ENCODE measurements around the gene APBA2. TPM values are rescaled to one million over a fixed set of nuclear protein-coding genes. Genes with fewer than 3 reads are reported as not detected.

APBA2 gene
- total RNA-seq, 6 donors from 2014 or later, result 3.2 to 7.9 (median 6.0) TPM

DNA sequence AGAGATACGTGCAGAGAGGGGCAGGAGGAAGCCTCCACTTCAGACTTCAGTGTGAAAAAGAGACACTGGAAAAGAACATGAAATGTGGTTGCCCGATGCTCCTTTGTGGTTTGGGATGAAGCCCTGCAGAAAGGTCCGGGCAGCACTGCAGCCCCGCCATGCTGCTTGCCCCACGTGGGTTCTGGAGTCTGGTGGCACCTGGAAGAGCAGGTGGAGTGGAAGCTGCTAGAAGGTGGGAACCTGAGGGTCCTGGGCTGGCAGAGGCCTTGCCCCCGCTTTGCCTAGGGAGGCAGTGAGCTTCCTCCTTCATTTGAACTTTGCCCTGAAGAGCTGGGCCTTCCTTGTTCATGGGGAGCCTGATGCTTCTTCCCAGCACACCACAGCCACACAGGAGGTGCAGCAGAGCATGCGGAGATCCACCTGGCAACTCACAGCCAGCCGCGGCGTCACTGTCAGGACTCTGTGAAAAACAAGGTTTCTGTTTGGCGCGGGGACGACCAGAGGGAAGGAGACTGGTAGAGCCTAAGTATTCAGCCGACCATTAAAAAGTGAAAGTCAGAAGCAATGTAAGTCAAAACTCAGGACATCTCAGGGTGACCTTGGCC is 59.0 kb downstream of the APBA2 start:
- DNase-seq, result no peak
- 93 to 94% methylated on average over 14 of the region's 14 CpGs for WGBS, 2 donors
- H3K4me3 ChIP-seq, result no peak overlapping the region
- TF ChIP-seq POLR2A (IDR thresholded peaks at IDR 0.05), result no peak
- ATAC-seq (ENCODE audit: low FRiP score in 2 of 2), result no peak
- no peaks in the 10 kb centered on the region for H3K4me1 ChIP-seq
- no peaks in the 10 kb centered on the region for H3K36me3 ChIP-seq
- H3K27ac ChIP-seq, result no peak overlapping the region
- no peaks in the 10 kb centered on the region for H3K27me3 ChIP-seq
- no peaks in the 10 kb centered on the region for H3K9me3 ChIP-seq

DNA sequence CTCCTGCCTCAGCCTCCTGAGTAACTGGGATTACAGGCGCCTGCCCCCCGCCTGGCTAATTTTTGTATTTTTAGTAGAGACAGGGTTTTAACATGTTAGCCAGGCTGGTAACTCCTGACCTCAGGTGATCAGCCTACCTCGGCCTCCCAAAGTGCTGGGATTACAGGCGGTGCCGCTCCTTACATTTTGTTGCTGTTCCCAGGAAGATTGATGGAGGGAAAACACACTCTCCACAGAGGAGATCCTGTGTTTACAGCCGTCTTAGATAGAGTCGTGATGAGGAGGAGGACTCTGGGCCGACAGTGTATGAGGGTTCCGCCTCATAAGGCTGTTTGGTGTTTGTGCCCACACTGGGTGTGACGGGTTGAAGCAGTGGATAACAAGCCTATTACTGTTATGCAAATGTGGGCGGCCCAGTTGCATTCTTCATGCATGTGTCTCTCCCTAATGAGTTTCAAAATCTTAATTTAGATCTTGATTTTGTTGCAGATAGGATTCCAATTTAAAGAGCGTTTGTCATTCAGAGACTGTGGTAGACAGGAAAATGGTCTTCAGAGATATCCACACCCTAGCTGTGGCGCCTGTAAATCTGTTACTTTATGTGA is 60.0 kb downstream of the APBA2 start:
- ATAC-seq (ENCODE audit: low FRiP score in 2 of 2) (no peak), DNase-seq (no peak)
- 90 to 91% methylated on average over 13 of the region's 13 CpGs for WGBS, 2 donors
- no peaks in the 10 kb centered on the region for H3K36me3 ChIP-seq
- H3K4me1 ChIP-seq, result no peaks in the 10 kb centered on the region
- H3K27me3 ChIP-seq, result no peaks in the 10 kb centered on the region
- no peak overlapping the region for H3K4me3 ChIP-seq
- H3K27ac ChIP-seq, result no peak overlapping the region
- no peaks in the 10 kb centered on the region for H3K9me3 ChIP-seq
- TF ChIP-seq POLR2A (IDR thresholded peaks at IDR 0.05), result no peak
- TF ChIP-seq, protein P1, sequence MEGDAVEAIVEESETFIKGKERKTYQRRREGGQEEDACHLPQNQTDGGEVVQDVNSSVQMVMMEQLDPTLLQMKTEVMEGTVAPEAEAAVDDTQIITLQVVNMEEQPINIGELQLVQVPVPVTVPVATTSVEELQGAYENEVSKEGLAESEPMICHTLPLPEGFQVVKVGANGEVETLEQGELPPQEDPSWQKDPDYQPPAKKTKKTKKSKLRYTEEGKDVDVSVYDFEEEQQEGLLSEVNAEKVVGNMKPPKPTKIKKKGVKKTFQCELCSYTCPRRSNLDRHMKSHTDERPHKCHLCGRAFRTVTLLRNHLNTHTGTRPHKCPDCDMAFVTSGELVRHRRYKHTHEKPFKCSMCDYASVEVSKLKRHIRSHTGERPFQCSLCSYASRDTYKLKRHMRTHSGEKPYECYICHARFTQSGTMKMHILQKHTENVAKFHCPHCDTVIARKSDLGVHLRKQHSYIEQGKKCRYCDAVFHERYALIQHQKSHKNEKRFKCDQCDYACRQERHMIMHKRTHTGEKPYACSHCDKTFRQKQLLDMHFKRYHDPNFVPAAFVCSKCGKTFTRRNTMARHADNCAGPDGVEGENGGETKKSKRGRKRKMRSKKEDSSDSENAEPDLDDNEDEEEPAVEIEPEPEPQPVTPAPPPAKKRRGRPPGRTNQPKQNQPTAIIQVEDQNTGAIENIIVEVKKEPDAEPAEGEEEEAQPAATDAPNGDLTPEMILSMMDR (IDR thresholded peaks at IDR 0.05), result no peak
- no peak for TF ChIP-seq POLR2AphosphoS5 (IDR thresholded peaks at IDR 0.05)
- TF ChIP-seq EP300 (IDR thresholded peaks at IDR 0.05), result no peak

DNA sequence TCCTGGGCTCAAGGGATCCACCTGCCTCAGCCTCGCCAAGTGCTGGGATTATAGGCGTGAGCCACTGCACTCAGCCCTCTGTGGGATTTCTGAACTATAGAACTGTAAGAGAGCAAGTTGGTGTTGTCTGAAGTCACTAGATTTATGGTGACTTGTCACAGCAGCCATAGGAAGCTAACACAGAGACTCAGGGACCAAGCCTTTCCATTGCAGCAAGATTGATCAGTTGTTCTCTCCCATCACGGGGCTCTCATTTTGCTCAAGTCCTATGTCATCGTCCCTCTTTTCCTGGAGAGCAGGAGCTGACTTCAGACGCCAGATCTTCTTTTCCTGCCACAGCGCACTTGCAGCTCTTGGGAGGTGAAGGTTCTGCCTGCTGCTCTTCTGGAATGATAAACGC is 61.0 kb downstream of the APBA2 start:
- H3K27me3 ChIP-seq, result no peaks in the 10 kb centered on the region
- H3K36me3 ChIP-seq, result no peaks in the 10 kb centered on the region
- ATAC-seq (ENCODE audit: low FRiP score in 2 of 2) (no peak), DNase-seq (no peak)
- H3K4me3 ChIP-seq, result no peak overlapping the region
- no peaks in the 10 kb centered on the region for H3K4me1 ChIP-seq
- H3K9me3 ChIP-seq, result no peaks in the 10 kb centered on the region
- peak overlapping the region in 1 of 4 donors; percentile 15 for H3K27ac ChIP-seq
- TF ChIP-seq POLR2A (IDR thresholded peaks at IDR 0.05), result no peak
- TF ChIP-seq, protein P1 (IDR thresholded peaks at IDR 0.05), result no peak
- TF ChIP-seq POLR2AphosphoS5 (IDR thresholded peaks at IDR 0.05), result no peak
- 87 to 95% methylated on average over 6 to 7 of the region's 7 CpGs for WGBS, 2 donors

DNA sequence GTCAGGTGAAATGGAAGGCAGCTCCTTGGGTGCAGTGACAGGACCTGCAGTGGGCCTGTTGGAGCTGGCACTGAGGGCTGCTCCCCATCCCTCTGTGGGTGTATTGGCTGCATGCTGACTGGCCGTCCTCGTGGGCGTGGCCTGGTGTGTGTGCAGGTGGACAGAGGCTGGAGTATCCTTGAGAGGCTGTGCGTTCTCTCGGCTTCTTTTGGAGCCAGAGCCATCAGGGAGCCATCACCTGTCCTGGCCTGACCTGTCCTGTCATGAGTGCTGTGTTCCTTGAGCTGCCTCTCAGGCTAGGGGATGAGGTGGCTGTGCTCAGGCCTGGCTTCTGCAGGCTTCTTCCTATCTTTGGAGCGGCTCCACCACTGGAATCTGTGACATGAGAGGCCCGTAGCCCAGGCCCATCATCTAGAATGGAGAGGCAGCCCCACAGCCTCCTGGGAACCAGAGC is 61.5 kb downstream of the APBA2 start:
- Histone ChIP-seq H3K9me3 (no peaks in the 10 kb centered on the region), H3K36me3 (no peaks in the 10 kb centered on the region), H3K4me1 (no peaks in the 10 kb centered on the region), H3K4me3 (no peak overlapping the region), H3K27ac (peak overlapping the region in 1 of 4 donors; percentile 15), H3K27me3 (no peaks in the 10 kb centered on the region)
- DNase-seq (no peak), ATAC-seq (ENCODE audit: low FRiP score in 2 of 2) (no peak)
- TF ChIP-seq POLR2A (IDR thresholded peaks at IDR 0.05), result no peak
- no peak for TF ChIP-seq POLR2AphosphoS5 (IDR thresholded peaks at IDR 0.05)
- no peak for TF ChIP-seq EP300 (IDR thresholded peaks at IDR 0.05)
- TF ChIP-seq, protein P1 (IDR thresholded peaks at IDR 0.05), result no peak
- 95% methylated on average over 6 of the region's 7 CpGs; no CpG with 5 or more reads in 1 of the 2 donors for WGBS, 2 donors

DNA sequence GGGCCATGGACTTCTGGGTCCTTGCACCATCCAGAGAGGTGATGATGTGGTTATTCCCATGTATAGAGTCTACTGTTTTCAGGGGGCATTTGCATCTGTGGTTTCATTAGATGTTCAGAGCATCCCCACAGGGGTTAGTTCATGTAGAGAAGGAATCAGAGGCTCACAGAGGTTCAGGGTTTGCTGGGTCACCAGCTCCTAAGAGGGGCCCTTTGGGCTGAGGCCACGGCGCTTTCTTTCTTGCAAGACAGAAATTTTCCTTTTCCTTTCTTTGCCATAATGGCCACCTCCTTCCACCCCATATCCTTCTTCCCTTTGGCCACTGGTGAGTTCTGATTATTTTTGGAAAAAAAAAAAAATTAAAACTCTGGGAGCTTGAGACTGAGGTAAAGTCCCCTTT is 62.3 kb downstream of the APBA2 start:
- DNase-seq (no peak), ATAC-seq (ENCODE audit: low FRiP score in 2 of 2) (no peak)
- H3K27me3 ChIP-seq, result no peaks in the 10 kb centered on the region
- H3K36me3 ChIP-seq, result no peaks in the 10 kb centered on the region
- WGBS, 2 donors, result 87 to 91% methylated on average over 2 of the region's 2 CpGs
- H3K4me3 ChIP-seq, result no peak overlapping the region
- TF ChIP-seq, protein P1 (IDR thresholded peaks at IDR 0.05), result no peak
- TF ChIP-seq POLR2A (IDR thresholded peaks at IDR 0.05) (no peak), POLR2AphosphoS5 (IDR thresholded peaks at IDR 0.05) (no peak), EP300 (IDR thresholded peaks at IDR 0.05) (no peak)
- H3K27ac ChIP-seq, result no peak overlapping the region
- no peaks in the 10 kb centered on the region for H3K9me3 ChIP-seq
- no peaks in the 10 kb centered on the region for H3K4me1 ChIP-seq

Measured in upper lobe of left lung (tissue), 6 donors.